H1 (cell line): Measurements from ENCODE around the gene TNS1. TPM values are rescaled to one million over a fixed set of nuclear protein-coding genes. Genes with fewer than 3 reads are reported as not detected.

Experiments used
- KDM4A ChIP-seq: IDR thresholded peaks from one replicate; pipeline ENCODE4 v1.7.1; 2012; ENCODE audit warnings: low read depth, mild to moderate bottlenecking, moderate library complexity, low read length, inconsistent platforms; ENCODE audit not compliant: severe bottlenecking
- polyA plus RNA-seq, 7 experiments: library from polyadenylated mRNA; depleted of rRNA in 3 of 7; stranded (reverse) in 5 of 7; unstranded in 2 of 7; fragments of >200 nt in 5 of 7; fragments of 200-250 nt in 2 of 7; gene quantifications; 1 replicate in 5 of 7; 2 replicates in 1 of 7; 4 replicates in 1 of 7; pipeline versions ENCODE4 v1.2.1 to v1.2.3, GENCODE V29; 2011 to 2013; ENCODE audit warnings: missing spikeins in 2 of 7, mixed read lengths in 2 of 7
- total RNA-seq: library from RNA; stranded (reverse); fragmentation: NEBNext Ultra II Directional; extraction: Animal tissue kit (Norgen Biotek cat#: 25700); gene quantifications from 2 replicates; pipeline ENCODE4 v1.2.1, GENCODE V29; 2021

TNS1 gene
- total and polyA plus RNA-seq, 2 of the 8 experiments (the other 6 are each of a cell fraction or from before 2014, with no cell fraction given): 1.5 to 5.1 TPM

GRCh38 chr2:217822296-217823252 lies 180.2 kb downstream of the TNS1 start (continued):
- no peak for TF ChIP-seq KDM4A
- TF ChIP-seq, all 59 proteins: peak for 1
